Liver (tissue), 9 donors: ENCODE measurements around the gene KIF23. TPM values are rescaled to one million over a fixed set of nuclear protein-coding genes. Genes with fewer than 3 reads are reported as not detected.

Experiments used
- DNase-seq: peaks from one replicate; pipeline ENCODE4 v3.0.0-alpha.2; 2017; ENCODE audit warnings: low spot score
- H3K27ac ChIP-seq, 2 donors: one replicate each; pipeline ENCODE4 v1.7.0; 2013; ENCODE audit warnings: inconsistent platforms in 2 of 2, low read length in 2 of 2, control low read depth in 1 of 2, low read depth in 1 of 2, mild to moderate bottlenecking in 1 of 2
- H3K27me3 ChIP-seq, 4 donors: one replicate each; pipeline versions ENCODE4 v1.6.1 to v1.7.0; 2013; ENCODE audit warnings: low read length in 3 of 4, inconsistent platforms in 1 of 4, mild to moderate bottlenecking in 1 of 4, moderate library complexity in 1 of 4; ENCODE audit not compliant: control insufficient read depth in 4 of 4, insufficient read depth in 4 of 4
- H3K36me3 ChIP-seq, 4 donors: one replicate each; pipeline versions ENCODE4 v1.6.1 to v1.7.0; 2013; ENCODE audit warnings: low read length in 3 of 4, mild to moderate bottlenecking in 3 of 4, low read depth in 1 of 4, moderate library complexity in 1 of 4; ENCODE audit not compliant: control insufficient read depth in 4 of 4, insufficient read depth in 3 of 4
- H3K4me1 ChIP-seq, 4 donors: one replicate each; pipeline versions ENCODE4 v1.6.1 to v1.7.0; 2013; ENCODE audit warnings: low read length in 3 of 4, mild to moderate bottlenecking in 3 of 4, moderate library complexity in 1 of 4; ENCODE audit not compliant: control insufficient read depth in 4 of 4, insufficient read depth in 4 of 4
- H3K4me3 ChIP-seq, 3 donors: one replicate each; pipeline versions ENCODE4 v1.6.1 to v1.7.0; 2013; ENCODE audit warnings: low read length in 3 of 3, control low read depth in 1 of 3, low read depth in 1 of 3, mild to moderate bottlenecking in 1 of 3
- H3K9ac ChIP-seq, 2 donors: one replicate each; pipeline ENCODE4 v1.7.0; 2013; ENCODE audit warnings: low read length in 2 of 2, mild to moderate bottlenecking in 2 of 2, moderate library complexity in 2 of 2, control low read depth in 1 of 2, low read depth in 1 of 2
- H3K9me3 ChIP-seq, 4 donors: one replicate each; pipeline versions ENCODE4 v1.6.1 to v1.7.0; 2013; ENCODE audit warnings: low read length in 3 of 4; ENCODE audit not compliant: control insufficient read depth in 4 of 4
- ATF3 ChIP-seq: IDR thresholded peaks from 2 replicates; pipeline ENCODE4 v1.6.1; 2016; ENCODE audit warnings: antibody characterized with exemption
- EGR1 ChIP-seq, 2 donors: IDR thresholded peaks; 2 replicates each; pipeline ENCODE4 v1.6.1; 2016 to 2018; ENCODE audit warnings: antibody characterized with exemption in 2 of 2, low read depth in 2 of 2
- FOXA2 ChIP-seq: IDR thresholded peaks from 2 replicates; pipeline ENCODE4 v1.6.1; 2016; ENCODE audit warnings: antibody characterized with exemption
- GABPA ChIP-seq, 2 donors: IDR thresholded peaks in 1 of 2; conservative IDR thresholded peaks in 1 of 2; 2 replicates each; pipeline ENCODE4 v1.6.1; 2016; ENCODE audit warnings: antibody characterized with exemption in 2 of 2, mild to moderate bottlenecking in 1 of 2, moderate library complexity in 1 of 2
- HNF4G ChIP-seq: IDR thresholded peaks from 2 replicates; pipeline ENCODE4 v1.6.1; 2016; ENCODE audit warnings: antibody characterized with exemption
- JUND ChIP-seq, 2 donors: IDR thresholded peaks; 2 replicates each; pipeline ENCODE4 v1.6.1; 2016; ENCODE audit warnings: antibody characterized with exemption in 2 of 2
- MAX ChIP-seq: IDR thresholded peaks from 2 replicates; pipeline ENCODE4 v1.6.1; 2016; ENCODE audit warnings: antibody characterized with exemption
- NR2F2 ChIP-seq: IDR thresholded peaks from 2 replicates; pipeline ENCODE4 v1.6.1; 2016; ENCODE audit warnings: antibody characterized with exemption
- REST ChIP-seq: IDR thresholded peaks from 2 replicates; pipeline ENCODE4 v1.6.1; 2016; ENCODE audit warnings: antibody characterized with exemption, mild to moderate bottlenecking
- RXRA ChIP-seq, 2 donors: IDR thresholded peaks; 2 replicates each; pipeline ENCODE4 v1.6.1; 2017 to 2018; ENCODE audit warnings: antibody characterized with exemption in 2 of 2, mild to moderate bottlenecking in 1 of 2
- SP1 ChIP-seq: IDR thresholded peaks from 2 replicates; pipeline ENCODE4 v1.6.1; 2018; ENCODE audit warnings: antibody characterized with exemption, mild to moderate bottlenecking
- TAF1 ChIP-seq: conservative IDR thresholded peaks from 2 replicates; pipeline ENCODE4 v1.6.1; 2016; ENCODE audit warnings: antibody characterized with exemption, mild to moderate bottlenecking
- ZBTB33 ChIP-seq: IDR thresholded peaks from 2 replicates; pipeline ENCODE4 v1.6.1; 2016; ENCODE audit warnings: antibody characterized with exemption
- WGBS: extraction: QIAGEN DNeasy Blood & Tissue Kit; methylation state at CpG from one replicate; pipeline ENCODE4 v1.1.7; 2013; 5-methylcytosine and 5-hydroxymethylcytosine counted together
- polyA plus RNA-seq, 2 donors: library from polyadenylated mRNA; stranded (reverse) in 1 of 2; unstranded in 1 of 2; fragments of 200-250 nt in 1 of 2; fragments of >200 nt in 1 of 2; fragmentation: Nextera tagmentation in 1 of 2; extraction: Ambion mirVana in 1 of 2; gene quantifications; one replicate each; pipeline versions ENCODE4 v1.2.1 to v1.2.3, GENCODE V29; 2013 to 2015
- total RNA-seq, 2 donors: library from RNA; depleted of rRNA; stranded (reverse); fragments of >200 nt; gene quantifications; one replicate each; pipeline ENCODE4 v1.2.3, GENCODE V29; 2014
- donor health status: healthy.
- donor health status: healthy.
- donor health status: healthy.
- donor health status: healthy.
- donor health status: healthy.

The KIF23 gene
- total and polyA plus RNA-seq, 4 donors: 0.25 to 32.8 (median 1.1) TPM

- no peak for TF ChIP-seq EGR1 (IDR thresholded peaks at IDR 0.05; ENCODE audit: low read depth in 2 of 2)
- no peak for TF ChIP-seq ZBTB33
Observed at GRCh38 chr15:69369631-69370030, 44.5 kb upstream of the KIF23 start (continued).

- WGBS: 65% methylated on average over 6 of the region's 6 CpGs
- Histone ChIP-seq H3K9ac (no peak overlapping the region), H3K36me3 (no peaks in the 10 kb centered on the region), H3K27me3 (peaks cover 0 to 4% (median 0%) of the 10 kb centered on the region in 4 donors), H3K9me3 (no peaks in the 10 kb centered on the region), H3K4me3 (no peak overlapping the region), H3K4me1 (no peaks in the 10 kb centered on the region), H3K27ac (no peak overlapping the region)
- TF ChIP-seq NR2F2 (no peak), RXRA (IDR thresholded peaks at IDR 0.05) (no peak)
- DNase-seq: no peak
Observed at GRCh38 chr15:69373406-69373805, 40.7 kb upstream of the KIF23 start.

GRCh38 chr15:69375151-69375790 lies 38.9 kb upstream of the KIF23 start:
- Histone ChIP-seq H3K36me3 (no peaks in the 10 kb centered on the region), H3K9ac (no peak overlapping the region), H3K9me3 (no peaks in the 10 kb centered on the region), H3K4me1 (no peaks in the 10 kb centered on the region), H3K27me3 (peaks cover 0 to 4% (median 0%) of the 10 kb centered on the region in 4 donors), H3K4me3 (no peak overlapping the region), H3K27ac (no peak overlapping the region)
- DNase-seq: no peak
- WGBS: 78% methylated on average over 8 of the region's 8 CpGs
- no peak for TF ChIP-seq SP1
- TF ChIP-seq ATF3: no peak
- no peak for TF ChIP-seq JUND (IDR thresholded peaks at IDR 0.05)

- H3K9ac ChIP-seq: no peak overlapping the region
- H3K4me3 ChIP-seq: no peak overlapping the region
- no peak overlapping the region for H3K27ac ChIP-seq
- TF ChIP-seq TAF1 (no peak), MAX (no peak), EGR1 (IDR thresholded peaks at IDR 0.05; ENCODE audit: low read depth in 2 of 2) (no peak), RXRA (IDR thresholded peaks at IDR 0.05) (no peak), NR2F2 (no peak), GABPA (IDR thresholded peaks at IDR 0.05 in 1 of 2, conservative IDR thresholded peaks at IDR 0.05 in 1 of 2) (no peak), SP1 (no peak), HNF4G (no peak), JUND (IDR thresholded peaks at IDR 0.05) (no peak), REST (no peak), FOXA2 (no peak), ATF3 (no peak)
- whole genome bisulfite sequencing: 87% methylated on average over 8 of the region's 8 CpGs
- H3K36me3 ChIP-seq: no peaks in the 10 kb centered on the region
- DNase-seq: no peak
- H3K4me1 ChIP-seq: no peaks in the 10 kb centered on the region
- no peaks in the 10 kb centered on the region for H3K9me3 ChIP-seq
- peaks cover 0 to 4% (median 0%) of the 10 kb centered on the region in 4 donors for H3K27me3 ChIP-seq
Observed at GRCh38 chr15:69377216-69377970, 36.8 kb upstream of the KIF23 start.
